Measurements from ENCODE around the gene TMEM61. TPM values are rescaled to one million over a fixed set of nuclear protein-coding genes. Genes with fewer than 3 reads are reported as not detected.

The TMEM61 gene
- total and polyA plus RNA-seq, 2 of the 8 experiments (the other 6 are each of a cell fraction or from before 2014, with no cell fraction given), result 0.54 to 1.4 TPM

DNA sequence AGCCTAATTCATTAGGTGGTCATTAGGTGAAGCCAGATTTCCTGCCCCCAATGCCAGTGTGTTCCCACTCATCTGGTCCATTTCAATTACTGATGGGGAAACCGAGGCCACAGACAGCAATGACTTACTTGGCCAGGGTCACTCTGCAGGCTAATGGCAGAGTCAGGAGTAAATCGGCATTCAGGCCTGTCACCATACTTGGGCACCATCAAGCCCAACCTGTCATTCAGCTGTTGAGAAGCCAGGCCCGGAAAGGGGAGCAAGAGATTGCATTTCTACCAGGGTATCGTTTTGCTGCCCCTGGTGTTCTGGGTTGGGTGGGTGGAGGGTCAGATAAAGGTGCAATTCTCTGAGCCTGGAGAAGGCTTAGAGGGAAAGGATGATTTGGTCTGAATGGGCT, 8.0 kb upstream of the TMEM61 start:
- Histone ChIP-seq H3K79me2 (ENCODE audit: control insufficient read depth in 1 of 2, insufficient read depth in 2 of 2, low read length in 2 of 2) (no peaks in the 10 kb centered on the region), H3K4me1 (replicated peaks in 1 of 4; ENCODE audit: control insufficient read depth in 3 of 4, insufficient read depth in 4 of 4, low read length in 3 of 4) (no peaks in the 10 kb centered on the region; a peak in 1 of 7 replicates), H3K4me2 (ENCODE audit: insufficient read depth in 1 of 2, low read depth in 2 of 2, low read length in 2 of 2) (no peak overlapping the region), H2BK20ac (ENCODE audit: low read length) (no peak overlapping the region), H3K4me3 (ENCODE audit: extremely low read depth in 1 of 4, insufficient read depth in 2 of 4, low read depth in 3 of 4, low read length in 4 of 4) (no peak overlapping the region), H2AK5ac (ENCODE audit: low read depth, low read length) (no peak overlapping the region), H4K8ac (ENCODE audit: extremely low read depth, insufficient read depth, low read length) (no peak overlapping the region), H4K91ac (replicated peaks; ENCODE audit: insufficient read length, low read length) (no peak overlapping the region), H3K4ac (replicated peaks; ENCODE audit: insufficient read length, low read depth, low read length) (no peak overlapping the region), H3K18ac (ENCODE audit: extremely low read depth, low read length) (no peak overlapping the region), H3K9ac (replicated peaks in 1 of 4; ENCODE audit: extremely low read depth in 1 of 4, low read depth in 3 of 4, low read length in 3 of 4) (no peak overlapping the region), H2BK5ac (ENCODE audit: low read depth, low read length) (no peak overlapping the region), H3K23ac (ENCODE audit: insufficient read length) (no peak overlapping the region), H3K9me3 (ENCODE audit: insufficient read depth in 2 of 2, low read depth in 1 of 2, low read length in 1 of 2) (no peaks in the 10 kb centered on the region), H3K23me2 (ENCODE audit: low read depth, low read length) (no peaks in the 10 kb centered on the region), H3K79me1 (ENCODE audit: low read depth, low read length) (no peaks in the 10 kb centered on the region), H2BK15ac (ENCODE audit: low read length) (no peak overlapping the region), H3K27me3 (replicated peaks in 1 of 4; ENCODE audit: control insufficient read depth in 3 of 4, extremely low read depth in 1 of 4, insufficient read depth in 3 of 4, low read length in 3 of 4) (no peaks in the 10 kb centered on the region), H3K27ac (ENCODE audit: low read depth, low read length) (no peak overlapping the region), H3K14ac (ENCODE audit: insufficient read length) (no peak overlapping the region), H4K5ac (ENCODE audit: insufficient read length, low read depth, low read length) (no peak overlapping the region), H2BK120ac (replicated peaks; ENCODE audit: low read depth, low read length) (no peak overlapping the region), H3K36me3 (ENCODE audit: control insufficient read depth in 2 of 4, insufficient read depth in 4 of 4, low read length in 3 of 4) (no peaks in the 10 kb centered on the region), H3K56ac (replicated peaks; ENCODE audit: insufficient read length, low read depth, low read length) (no peak overlapping the region), H2BK12ac (ENCODE audit: low read depth, low read length) (no peak overlapping the region), H2AFZ (ENCODE audit: low read length) (no peak overlapping the region), H4K20me1 (replicated peaks in 1 of 2; ENCODE audit: control insufficient read depth in 1 of 2, insufficient read depth in 2 of 2, low read length in 2 of 2) (no peaks in the 10 kb centered on the region)
- TF ChIP-seq CTBP2 (IDR thresholded peaks at IDR 0.05; ENCODE audit: borderline replicate concordance, insufficient read depth, insufficient read length, low read length) (no peak), SP1 (IDR thresholded peaks at IDR 0.05; ENCODE audit: low read depth, low read length) (no peak), EZH2 (IDR thresholded peaks at IDR 0.05; ENCODE audit: low read depth, low read length, severe bottlenecking) (no peak), RFX5 (IDR thresholded peaks at IDR 0.05; ENCODE audit: borderline replicate concordance, low read depth, low read length) (no peak), BCL11A (IDR thresholded peaks at IDR 0.05; ENCODE audit: low read depth in 2 of 2, low read length in 2 of 2) (no peak), CHD1 (IDR thresholded peaks at IDR 0.05; ENCODE audit: low read depth, low read length) (no peak), CEBPB (IDR thresholded peaks at IDR 0.05; ENCODE audit: low read depth, low read length) (no peak), POU5F1 (IDR thresholded peaks at IDR 0.05; ENCODE audit: low read depth, low read length) (no peak), HDAC2 (IDR thresholded peaks at IDR 0.05; ENCODE audit: borderline replicate concordance in 1 of 2, low read depth in 2 of 2, low read length in 2 of 2) (no peak), RBBP5 (IDR thresholded peaks at IDR 0.05; ENCODE audit: borderline replicate concordance, low read depth, low read length) (no peak), CBX5 (IDR thresholded peaks at IDR 0.05; ENCODE audit: low read depth, low read length) (no peak), EGR1 (IDR thresholded peaks at IDR 0.05; ENCODE audit: borderline replicate concordance, low read depth, low read length) (no peak), POLR2A (IDR thresholded peaks at IDR 0.05; ENCODE audit: control extremely low read depth in 1 of 2, low read depth in 2 of 2, low read length in 2 of 2) (no peak)
- TF ChIP-seq, protein P1, sequence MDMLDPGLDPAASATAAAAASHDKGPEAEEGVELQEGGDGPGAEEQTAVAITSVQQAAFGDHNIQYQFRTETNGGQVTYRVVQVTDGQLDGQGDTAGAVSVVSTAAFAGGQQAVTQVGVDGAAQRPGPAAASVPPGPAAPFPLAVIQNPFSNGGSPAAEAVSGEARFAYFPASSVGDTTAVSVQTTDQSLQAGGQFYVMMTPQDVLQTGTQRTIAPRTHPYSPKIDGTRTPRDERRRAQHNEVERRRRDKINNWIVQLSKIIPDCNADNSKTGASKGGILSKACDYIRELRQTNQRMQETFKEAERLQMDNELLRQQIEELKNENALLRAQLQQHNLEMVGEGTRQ (IDR thresholded peaks at IDR 0.05; ENCODE audit: low read length), result no peak
- ChIA-PET CTCF (ENCODE audit: partially characterized antibody) (interaction anchor here (1.1 to 4.3 kb wide), 16 partner anchors 9 to 77 kb away, joined by 3 to 31 read pairs (median 8); no protein-coding TSS in a partner anchor), POLR2A (ENCODE audit: partially characterized antibody) (interaction anchor here (1.2 kb wide), 1 partner anchor 24 kb away, joined by 5 read pairs; no protein-coding TSS in a partner anchor)
- FAIRE-seq, result no peak
- no peak for DNase-seq (ENCODE audit: low read depth in 1 of 2, low spot score in 2 of 2)
- 87% methylated on average over 4 of the region's 4 CpGs; no CpG with 5 or more reads in 1 of the 2 experiments for WGBS, 2 experiments (ENCODE audit: extremely low coverage in 1 of 2, insufficient coverage in 1 of 2, insufficient read length in 1 of 2, insufficient replicate concordance in 2 of 2, low coverage in 1 of 2, low lambda C conversion rate in 2 of 2, missing lambda C conversion rate in 1 of 2)

All from H1 (cell line).